Measurements from ENCODE around the gene GLIS2.

Gene GLIS2

DNA sequence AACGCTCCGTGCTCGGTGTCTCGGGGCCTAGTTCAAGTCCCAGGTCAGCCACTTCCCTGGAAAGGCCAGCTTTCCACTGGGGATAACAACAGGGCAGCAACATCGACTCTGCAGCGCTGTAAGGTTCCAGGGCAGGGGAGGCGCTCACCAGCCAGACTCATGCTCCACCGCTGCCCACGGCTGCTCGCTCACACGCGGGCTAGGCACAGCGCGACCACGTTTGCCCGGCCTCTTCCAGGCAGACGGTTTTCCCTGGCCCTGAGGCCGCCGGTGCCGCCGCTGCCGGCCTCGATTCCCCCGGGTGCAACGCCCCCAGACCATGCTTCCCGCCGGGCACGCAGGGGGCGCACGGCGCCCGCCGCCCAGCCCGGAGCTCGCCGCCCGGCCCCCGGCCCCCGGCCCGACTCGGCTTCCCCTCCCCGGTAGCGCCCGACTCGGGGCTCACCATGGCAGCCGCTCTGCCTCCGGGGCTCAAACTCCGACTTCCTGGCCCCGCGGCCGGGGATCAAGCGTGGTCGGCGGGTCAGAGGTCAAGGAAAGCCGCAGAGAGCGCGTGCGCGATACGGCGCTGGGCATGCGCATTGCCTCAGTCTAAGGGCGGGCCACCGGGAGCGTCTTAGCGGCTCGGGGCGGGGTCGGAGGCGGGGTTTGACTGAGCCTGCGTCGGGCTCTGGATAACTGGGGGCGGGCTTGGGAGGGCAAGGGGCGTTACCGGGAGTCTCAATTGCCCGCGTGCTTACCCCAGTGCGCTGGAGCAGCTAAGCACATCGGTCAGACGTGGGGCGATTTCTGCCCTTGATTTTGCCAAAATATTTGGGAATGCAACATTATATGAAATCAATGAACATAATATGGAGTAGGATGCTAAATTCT is 35.2 kb downstream of the GLIS2 start, which contains the start of gene PAM16:
PAM16 (minus strand) TSS at position 535 of the 873 bp plus-strand sequence; CDS start at position 448, 87 bp downstream.
- DNase-seq: peak; percentile 83

DNA sequence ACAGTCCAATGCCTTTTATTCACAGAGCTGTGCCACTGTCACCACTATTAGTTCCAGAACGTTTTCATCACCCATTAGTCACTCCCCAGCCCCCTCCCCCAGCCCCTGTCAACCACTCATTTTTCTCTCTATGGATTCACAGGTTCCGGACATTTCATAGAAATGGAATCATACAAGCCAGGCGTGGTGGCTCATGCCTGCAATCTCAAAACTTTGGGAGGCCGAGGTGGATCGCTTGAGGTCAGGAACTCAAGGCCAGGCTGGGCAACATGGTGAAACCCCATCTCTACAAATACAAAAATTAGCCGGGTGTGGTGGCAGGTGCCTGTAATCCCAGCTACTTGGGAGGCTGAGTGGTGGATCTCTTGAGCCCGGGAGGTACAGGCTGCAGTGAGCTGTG is 36.0 kb downstream of the GLIS2 start:
- no peak for DNase-seq

DNA sequence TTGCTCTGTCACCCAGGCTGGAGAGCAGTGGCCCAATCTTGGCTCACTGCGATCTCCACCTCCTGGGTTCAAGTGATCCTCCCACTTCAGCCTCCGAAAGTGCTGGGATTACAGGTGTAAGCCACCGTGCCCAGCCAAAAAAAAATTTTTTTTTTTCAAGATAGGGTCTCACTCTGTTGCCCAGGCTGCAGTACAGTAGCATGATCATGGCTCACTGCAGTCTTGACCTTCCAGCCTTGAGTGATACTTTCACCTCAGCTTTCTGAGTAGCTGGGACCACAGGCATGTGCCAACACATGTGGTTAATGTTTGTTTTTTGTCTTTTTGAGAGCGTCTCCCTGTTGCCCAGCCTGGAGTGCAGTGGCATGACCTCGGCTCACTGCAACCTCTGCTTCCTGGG is 37.0 kb downstream of the GLIS2 start:
- DNase-seq: no peak

DNA sequence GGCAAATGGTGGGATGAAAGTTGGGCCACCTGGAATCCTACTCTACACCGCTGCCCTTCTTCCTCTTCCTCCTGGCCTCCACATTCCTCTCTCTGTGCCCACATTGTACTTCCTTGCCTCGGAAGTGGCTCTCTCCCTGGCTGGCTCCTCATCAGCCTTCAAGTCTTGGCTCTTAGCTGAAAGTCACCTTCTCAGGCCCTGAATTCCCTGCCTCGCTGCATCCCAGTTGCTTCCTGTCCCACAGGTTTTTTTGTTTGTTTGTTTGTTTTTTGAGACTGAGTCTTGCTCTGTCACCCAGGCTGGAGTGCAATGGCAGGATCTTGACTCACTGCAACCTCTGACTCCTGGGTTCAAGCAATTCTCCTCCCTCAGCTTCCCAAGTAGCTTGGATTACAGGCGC is 37.8 kb downstream of the GLIS2 start:
- no peak for DNase-seq

DNA sequence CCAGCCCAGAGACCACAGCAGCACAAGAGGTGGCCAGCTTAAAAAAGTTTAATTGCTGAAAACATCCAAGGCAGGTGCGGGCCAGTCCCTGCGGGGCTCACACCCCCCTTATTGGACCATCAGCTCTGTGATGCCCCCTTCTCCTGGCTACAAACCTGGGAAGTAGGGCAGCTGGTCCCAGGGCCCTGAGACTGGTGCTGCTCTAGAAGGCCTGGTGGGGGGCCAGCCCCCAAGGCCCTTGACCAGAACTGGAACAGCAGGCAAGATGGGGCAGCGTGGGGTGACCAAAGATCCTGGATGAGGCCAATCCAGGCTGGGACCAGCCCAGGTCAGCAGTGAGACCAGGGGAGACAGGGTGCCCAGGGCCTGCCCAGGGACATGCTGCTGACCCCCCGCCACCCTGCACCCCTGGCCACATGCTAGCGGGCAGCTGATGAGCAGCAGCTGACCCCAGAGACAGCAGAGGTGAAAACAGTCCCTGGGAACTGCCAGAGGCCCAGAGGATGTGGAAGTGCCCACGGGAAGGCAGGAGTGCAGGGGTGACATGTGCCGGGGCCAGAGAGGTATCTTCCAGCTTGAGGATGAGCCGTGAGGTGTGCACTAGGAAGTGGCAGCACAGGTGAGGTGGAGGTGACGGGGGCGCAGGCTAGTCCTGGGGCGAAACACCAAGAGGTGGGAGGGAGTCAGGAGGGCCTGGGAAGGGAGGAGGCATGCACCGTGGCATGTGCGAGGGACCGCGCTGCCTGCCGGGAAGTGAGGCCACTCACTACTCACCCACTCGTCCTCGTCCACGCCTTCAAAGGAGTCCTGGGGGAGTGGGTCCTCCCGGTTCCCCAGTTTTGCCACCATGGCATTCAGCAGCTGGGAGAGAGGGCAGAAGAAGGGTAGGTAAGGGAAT is 38.9 kb downstream of the GLIS2 start:
- no peak for DNase-seq

DNA sequence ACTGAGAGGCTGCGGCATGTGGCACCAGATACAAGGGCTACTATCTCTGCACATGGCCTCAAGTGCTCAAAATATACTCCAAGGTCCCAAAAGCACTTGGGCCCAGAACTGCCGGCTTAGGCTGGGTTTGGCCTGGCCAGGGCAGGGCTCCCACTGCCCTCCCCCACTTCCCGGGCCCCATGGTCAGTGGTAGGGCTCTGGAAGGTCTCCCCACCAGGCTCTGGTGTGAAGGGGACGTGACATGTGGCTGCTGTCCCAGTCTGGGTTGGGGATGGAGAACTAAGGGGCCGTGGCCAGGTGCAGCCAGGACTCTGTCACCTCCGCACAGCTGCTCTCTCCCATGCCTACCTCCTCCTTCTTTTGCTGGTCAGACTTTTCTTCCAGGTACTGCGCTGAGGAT is 41.0 kb downstream of the GLIS2 start:
- no peak for DNase-seq

DNA sequence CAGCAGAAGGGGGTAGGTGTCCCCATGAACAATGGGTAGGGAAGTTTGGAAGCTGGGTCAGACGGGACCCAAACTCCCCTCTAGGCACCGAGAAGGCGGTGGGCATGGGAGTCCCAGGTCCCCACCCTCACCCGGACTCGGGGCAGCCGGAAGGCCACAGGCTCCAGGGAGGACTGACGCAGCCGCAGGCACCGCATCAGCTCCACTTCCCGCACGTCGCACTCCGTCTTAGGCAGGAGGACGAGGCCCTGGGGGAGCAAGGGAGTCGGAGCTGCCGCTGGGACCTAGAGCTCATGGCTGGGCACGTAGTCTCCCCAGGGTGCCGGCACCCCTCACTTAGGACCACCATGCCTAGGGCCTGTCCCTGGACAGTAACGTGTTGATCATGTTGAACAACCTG is 42.4 kb downstream of the GLIS2 start:
- DNase-seq: no peak

DNA sequence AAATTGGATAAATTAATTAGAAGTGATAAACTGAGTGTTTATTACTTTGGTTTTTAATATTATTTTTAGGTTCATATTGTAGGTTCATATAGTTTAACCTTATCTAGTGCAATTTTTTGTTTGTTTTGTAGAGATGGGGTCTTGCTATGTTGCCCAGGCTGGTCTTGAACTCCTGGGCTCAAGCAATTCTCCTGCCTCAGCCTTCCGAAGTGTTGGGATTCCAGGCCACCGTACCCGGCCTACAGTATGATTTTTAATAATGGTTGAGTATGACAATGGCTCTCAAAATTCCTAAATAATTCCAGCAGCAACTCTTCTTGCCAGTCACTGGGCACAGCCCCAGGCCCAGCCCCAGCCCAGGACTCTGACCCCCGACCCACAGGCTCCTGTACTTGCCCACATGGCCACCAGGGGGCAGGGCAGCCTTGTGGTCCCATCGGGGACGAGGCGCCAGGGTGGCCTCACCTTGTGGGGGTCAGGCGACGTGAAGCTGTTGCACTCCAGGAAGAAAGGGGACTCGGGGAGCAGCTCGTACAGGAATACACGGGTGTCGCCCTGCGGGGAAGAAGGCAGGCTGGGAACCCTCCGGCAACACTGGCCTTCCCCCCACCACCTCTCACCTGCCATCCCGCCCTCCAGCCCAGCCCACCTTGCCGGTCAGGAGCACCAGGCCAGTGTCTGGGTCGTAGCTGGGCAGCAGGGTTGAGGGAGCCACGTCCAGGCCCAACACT is 43.1 kb downstream of the GLIS2 start:
- peak; percentile 59 for DNase-seq

DNA sequence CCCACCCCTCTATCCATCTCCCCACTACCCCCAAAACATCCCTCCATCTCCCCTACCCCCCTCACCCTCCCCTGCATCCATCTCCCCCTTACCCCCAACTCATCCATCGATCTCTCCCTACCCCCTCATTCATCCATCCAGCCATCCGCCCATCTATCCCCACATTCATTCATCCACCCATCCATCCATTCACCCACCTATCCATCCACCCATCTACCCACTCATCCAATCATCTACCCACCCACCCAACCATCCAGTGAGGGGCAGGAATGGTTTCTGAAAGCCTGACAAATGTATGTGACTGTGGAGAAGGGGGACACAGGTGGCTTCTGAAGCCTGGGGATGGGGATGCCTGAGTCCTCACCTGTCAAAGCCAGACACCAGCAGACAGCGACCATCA is 44.0 kb downstream of the GLIS2 start:
- no peak for DNase-seq

DNA sequence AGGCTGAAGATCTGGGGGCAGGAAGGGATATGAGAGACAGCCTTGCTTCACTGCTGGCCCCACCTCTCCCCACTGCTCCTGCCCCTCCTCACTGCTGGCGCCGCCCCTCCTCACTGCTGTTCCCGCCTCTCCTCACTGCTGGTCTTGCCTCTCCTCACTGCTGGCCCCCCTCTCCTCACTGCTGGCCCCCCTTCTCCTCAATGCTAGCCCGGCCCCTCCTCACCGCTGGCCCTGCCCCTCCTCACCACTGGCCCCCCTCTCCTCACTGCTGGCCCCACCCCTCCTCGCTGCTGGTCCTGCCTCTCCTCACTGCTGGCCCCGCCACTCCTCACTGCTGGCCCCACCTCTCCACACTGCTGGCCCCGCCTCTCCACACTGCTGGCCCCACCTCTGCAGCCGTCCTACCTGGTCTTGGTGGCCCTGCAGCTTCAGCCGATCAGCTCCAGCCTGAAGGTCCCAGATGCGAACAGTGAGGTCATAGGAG is 44.7 kb downstream of the GLIS2 start:
- DNase-seq: no peak

DNA sequence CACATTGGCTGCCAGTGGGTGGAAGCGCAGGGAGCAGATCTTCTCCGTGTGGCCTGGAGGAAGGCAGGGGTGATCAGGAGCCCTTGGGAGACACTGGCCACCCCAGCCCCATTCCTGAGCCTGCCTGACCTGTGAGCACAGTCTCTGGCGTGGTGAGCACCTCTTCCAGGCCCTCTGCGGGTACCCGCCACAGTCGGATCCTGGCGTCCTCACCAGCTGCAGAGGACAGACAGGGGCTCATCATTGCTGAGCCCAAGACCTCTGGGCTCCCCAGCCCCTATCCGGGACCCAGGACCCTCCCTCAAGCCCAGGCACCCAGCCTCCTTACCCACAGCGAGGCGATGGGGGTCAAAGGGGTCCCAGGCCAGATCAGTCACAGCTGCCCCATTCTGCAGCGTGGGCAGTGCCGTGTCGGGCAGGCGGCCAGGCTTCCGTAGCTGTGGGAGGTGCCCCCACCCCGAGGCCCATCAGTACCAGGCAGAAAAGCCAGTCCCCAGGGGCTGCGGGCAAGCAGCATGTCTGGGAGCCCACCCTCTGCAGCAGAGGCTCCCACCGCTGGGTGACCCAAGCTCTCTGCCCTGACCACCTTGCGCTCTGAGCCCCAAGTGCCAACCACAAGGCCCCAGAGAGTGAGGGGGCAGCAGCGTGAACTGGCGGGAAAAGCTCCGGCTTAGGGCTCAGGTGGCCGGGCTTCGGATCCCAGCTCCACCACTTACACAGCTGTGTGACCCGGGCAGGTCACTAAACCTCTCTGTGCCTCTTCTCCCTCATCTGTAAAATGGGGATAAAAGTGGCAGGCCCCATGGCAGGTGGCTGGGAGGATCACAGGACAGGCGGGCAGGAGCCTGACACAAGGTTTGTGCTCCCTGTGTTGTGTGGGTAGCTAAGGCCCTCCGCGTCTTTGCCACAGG is 45.4 kb downstream of the GLIS2 start:
- DNase-seq: no peak

DNA sequence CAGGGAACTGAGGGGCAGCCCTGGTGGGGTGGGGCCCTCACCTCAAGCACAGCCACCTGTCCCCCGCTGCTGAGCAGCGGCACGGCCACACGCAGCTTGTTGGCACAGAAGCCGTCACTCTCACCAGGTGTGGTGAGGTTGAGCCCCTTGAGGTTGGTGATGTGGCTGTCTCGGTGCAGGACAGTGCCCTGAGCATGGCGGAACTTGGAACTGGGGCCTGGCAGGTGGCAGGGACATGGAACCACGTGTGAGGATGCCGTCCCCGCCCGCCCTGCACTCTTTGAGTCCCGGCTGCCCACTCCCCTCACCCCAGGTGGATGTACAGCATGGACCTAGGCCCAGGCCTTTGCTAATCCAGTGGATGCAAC is 46.1 kb downstream of the GLIS2 start:
- DNase-seq: no peak

DNA sequence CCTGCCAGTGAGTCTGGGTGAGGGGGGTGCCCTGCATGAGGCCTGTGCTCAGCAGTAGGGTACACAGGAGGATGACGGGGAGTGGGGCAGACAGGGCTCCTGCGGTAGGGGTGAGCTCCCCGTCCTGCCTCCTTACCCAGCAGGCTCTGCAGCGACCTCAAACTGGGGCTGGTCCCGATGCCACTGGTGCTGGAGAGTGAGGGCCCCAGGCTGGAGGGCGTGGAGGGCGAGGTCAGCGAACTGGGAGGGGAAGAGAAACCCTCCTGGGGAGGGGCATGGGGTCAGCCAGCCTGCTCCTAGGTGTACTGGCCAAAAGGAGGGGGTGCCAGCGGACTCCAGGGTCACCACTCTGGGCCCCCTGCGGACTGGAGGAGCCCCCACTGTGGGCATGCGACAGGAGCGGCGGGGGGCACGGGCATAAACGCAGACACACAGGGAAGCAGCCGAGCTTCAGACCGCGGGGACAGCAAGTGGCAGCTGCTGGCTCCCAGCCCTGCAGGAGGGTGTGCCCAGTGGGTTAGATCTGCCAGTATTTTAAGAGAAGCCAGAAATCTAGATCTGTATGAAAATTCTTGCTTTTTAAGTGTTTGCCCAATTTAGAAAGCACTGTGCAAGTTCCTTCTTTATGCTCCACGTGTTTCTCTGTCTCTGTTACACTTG is 46.7 kb downstream of the GLIS2 start:
- DNase-seq: no peak

DNA sequence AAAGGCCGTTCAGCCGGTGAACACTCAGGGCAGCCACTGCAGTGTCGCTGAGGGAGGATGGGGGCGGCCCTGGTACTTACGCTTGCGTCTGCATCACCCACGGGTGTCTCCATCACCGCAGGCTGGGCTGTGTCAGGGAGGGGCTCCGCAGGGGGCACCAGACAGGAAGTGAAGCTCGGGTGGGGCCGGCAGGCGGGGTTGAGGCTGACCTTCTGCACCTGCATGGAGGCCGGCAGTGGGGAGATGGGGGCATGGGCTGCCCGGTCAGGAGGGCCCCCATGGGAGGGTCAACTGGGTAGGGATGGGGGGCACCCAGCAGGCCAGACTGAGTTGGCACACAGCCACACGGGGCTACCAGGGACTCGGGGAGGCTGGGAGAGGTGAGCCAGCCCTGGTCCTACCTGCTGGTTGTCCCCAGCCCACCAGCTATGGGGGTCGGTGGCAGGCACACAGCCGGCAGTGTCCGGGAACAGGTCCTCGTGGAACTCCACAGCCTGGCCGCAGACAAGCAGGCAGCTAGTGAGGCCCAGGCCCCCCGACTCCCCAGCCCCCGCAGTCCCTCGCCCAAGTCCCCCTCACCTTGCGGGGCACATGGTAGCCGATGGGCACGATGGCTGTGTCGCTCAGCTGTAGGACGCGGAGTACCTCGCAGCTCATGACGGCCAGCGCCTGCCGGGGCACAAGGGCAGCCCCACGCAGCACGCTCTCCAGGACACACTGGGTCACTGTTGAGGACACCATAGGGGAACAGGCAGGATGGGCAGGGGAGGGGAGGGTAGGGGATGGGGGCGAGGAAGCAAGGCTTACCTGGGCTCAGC is 48.5 kb downstream of the GLIS2 start:
- DNase-seq: no peak

DNA sequence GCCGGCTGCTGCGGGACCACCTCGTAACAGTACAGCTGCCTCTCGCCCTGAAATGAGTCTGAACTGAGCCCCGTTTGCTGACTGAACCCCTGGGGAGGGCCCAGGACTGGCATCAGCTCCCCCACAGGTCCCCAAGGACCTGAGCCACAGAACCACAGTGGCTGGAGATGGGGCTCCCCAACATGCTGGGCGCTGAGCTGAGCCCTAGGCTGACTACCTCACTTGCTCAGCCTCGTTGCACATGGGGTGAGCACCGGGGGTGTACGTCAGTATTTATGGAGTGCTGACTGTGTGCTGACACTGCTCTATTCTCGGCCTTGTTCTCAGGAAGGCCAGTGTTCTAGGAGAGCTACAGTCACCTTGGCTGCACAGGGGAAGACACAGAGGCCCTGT is 49.1 kb downstream of the GLIS2 start:
- no peak for DNase-seq

DNA sequence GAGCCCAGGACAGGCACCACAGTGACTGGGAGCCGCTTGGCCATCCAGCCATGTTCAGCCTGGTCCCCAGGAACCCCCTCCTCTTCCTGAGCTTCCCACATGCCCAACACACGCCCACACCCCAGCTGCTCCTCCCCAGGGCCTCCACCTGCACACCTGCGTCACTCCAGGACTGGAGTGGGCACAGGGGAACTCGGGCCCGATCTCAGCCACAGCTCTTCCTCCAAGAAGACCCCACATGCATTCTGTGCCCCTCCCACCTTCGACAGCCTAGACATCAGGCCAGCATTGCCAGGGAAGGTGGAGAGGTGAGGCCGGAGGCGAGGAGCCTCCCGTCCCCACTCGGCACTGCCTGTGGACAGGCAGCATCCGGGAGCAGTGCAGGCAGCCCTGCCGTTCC is 49.7 kb downstream of the GLIS2 start:
- no peak for DNase-seq

DNA sequence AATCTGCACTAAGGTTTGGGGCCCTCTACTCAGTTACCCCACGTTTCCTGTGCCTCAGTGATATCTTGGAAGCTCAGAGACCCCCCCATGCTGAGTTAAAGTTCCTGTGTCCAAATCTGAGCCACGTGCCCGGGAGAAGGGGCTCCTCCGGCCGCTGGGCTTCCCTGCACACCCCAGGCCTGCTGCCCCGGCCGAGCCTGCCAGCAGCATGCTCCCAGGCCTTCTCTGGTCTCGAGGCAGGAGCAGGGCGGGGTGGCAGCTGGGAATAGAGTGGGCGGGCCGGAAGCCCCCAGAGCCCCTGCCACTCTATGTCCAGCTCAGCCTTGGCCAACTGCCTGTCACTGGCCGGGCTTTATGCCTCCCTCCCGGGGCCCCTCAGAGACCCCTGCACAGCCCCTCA is 50.1 kb downstream of the GLIS2 start:
- DNase-seq: no peak

DNA sequence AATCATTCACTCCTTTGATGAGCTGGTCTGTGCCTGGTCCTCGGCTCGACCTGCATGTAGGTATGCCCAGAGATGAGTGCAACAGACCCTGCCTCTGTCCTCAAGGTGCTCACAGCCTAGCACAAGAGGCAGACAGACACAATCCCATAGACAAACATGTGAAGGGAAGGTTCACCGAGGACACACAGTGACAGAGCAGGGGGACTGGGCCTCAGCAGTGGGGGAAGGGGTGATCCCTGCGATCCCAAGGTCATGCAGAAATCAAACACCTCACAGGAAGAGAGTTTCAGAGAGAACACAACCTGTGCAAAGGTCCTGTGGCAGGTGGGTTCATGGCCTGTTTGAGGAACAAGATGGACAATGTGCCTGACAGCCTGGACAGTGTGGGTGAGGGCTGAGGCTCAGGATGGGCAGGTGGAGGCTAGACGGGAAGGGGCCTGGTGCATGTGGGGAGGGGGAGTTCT is 51.6 kb downstream of the GLIS2 start:
- DNase-seq: no peak

DNA sequence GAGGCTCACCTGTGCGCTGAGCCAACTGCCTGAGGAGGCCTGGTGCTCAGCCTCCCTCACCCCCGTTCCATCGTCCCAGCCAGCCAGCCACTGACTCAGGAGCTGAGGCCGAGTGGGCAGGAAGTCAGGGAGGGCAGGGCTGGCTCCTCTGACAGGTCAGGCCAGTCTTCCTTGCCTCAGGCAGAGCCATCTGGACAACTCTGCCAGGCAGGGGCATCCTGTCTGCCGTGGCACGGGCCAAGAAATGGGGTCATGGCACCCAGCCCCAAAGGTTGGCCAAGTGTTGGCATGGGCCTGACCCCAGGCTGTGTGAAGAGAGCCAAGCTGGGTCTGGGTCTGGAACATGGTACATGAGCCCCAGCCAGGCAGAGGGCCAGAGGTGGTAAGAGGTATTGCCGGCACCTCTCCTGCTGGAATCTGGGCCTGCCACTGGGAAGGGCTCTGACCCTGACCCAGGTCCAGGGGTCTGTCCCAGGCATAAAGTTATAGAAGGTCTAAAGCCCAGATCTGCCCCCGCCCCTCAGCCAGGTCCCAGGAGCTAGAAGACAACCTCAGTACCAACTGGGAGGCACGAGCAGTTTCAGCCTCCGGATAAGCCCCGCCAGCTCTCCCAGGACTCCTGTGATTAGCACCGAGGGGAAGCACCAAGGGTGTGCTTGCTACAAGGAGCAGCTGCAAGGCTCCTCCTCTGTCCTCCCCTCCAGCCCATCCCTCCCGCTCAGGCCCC is 53.3 kb downstream of the GLIS2 start:
- no peak for DNase-seq

All from right kidney (tissue), 1 donor.